ENCODE measurements around the gene RASSF10.
"Not testable (repeated sequence)": the region's sequence is repeated elsewhere in the genome, so short reads cannot be mapped to it uniquely, and the experiment has no call there.

Gene RASSF10

GRCh38 chr11:13026722-13027121 is 17.6 kb downstream of the RASSF10 start:
- no peak for DNase-seq (ENCODE audit: low spot score)

GRCh38 chr11:13028322-13028721 is 19.2 kb downstream of the RASSF10 start:
- DNase-seq (ENCODE audit: low spot score): no peak

- no peak for DNase-seq (ENCODE audit: low spot score)
These were observed 20.8 kb downstream of the RASSF10 start for GRCh38 chr11:13029872-13030271.

GRCh38 chr11:13030857-13031256 is 21.7 kb downstream of the RASSF10 start:
- no peak for DNase-seq (ENCODE audit: low spot score)

- DNase-seq (ENCODE audit: low spot score): no peak
These were observed 22.2 kb downstream of the RASSF10 start for GRCh38 chr11:13031349-13031748.

- DNase-seq (ENCODE audit: low spot score): no peak
These were observed 24.8 kb downstream of the RASSF10 start for GRCh38 chr11:13033760-13034533.

- no peak for DNase-seq (ENCODE audit: low spot score)
These were observed 26.6 kb downstream of the RASSF10 start for GRCh38 chr11:13035711-13036110.

GRCh38 chr11:13036235-13036634 is 27.1 kb downstream of the RASSF10 start:
- no peak for DNase-seq (ENCODE audit: low spot score)

GRCh38 chr11:13038366-13038765 is 29.2 kb downstream of the RASSF10 start:
- DNase-seq (ENCODE audit: low spot score): no peak

- no peak for DNase-seq (ENCODE audit: low spot score)
These were observed 30.0 kb downstream of the RASSF10 start for GRCh38 chr11:13039126-13039525.

- DNase-seq (ENCODE audit: low spot score): no peak
These were observed 31.9 kb downstream of the RASSF10 start for GRCh38 chr11:13040969-13041561.

GRCh38 chr11:13042873-13043342 is 33.8 kb downstream of the RASSF10 start:
- no peak for DNase-seq (ENCODE audit: low spot score)

GRCh38 chr11:13043912-13044628 is 35.0 kb downstream of the RASSF10 start:
- DNase-seq (ENCODE audit: low spot score): no peak

GRCh38 chr11:13045089-13045488 is 36.0 kb downstream of the RASSF10 start:
- not testable (repeated sequence) for DNase-seq (ENCODE audit: low spot score)

- DNase-seq (ENCODE audit: low spot score): no peak
These were observed 36.6 kb downstream of the RASSF10 start for GRCh38 chr11:13045734-13046133.

GRCh38 chr11:13046637-13047570 is 37.8 kb downstream of the RASSF10 start:
- DNase-seq (ENCODE audit: low spot score): no peak

GRCh38 chr11:13047884-13048283 is 38.8 kb downstream of the RASSF10 start:
- no peak for DNase-seq (ENCODE audit: low spot score)

- DNase-seq (ENCODE audit: low spot score): no peak
These were observed 42.1 kb downstream of the RASSF10 start for GRCh38 chr11:13051257-13051656.

GRCh38 chr11:13052130-13052571 is 43.0 kb downstream of the RASSF10 start:
- no peak for DNase-seq (ENCODE audit: low spot score)

GRCh38 chr11:13053255-13053917 is 44.3 kb downstream of the RASSF10 start:
- DNase-seq (ENCODE audit: low spot score): no peak

GRCh38 chr11:13054278-13054677 is 45.2 kb downstream of the RASSF10 start:
- no peak for DNase-seq (ENCODE audit: low spot score)

All from CD4-positive, alpha-beta T cell treated with Interleukin-6 at 100 ng/mL for 8 hours (primary cell).